GM13976 (cell line): ENCODE measurements around the gene FAM117A.

ENCODE experiments used
- DNase-seq: peaks from one replicate; pipeline ENCODE4 v3.0.0; 2012; ENCODE audit warnings: low spot score
- CTCF ChIP-seq: IDR thresholded peaks from 2 replicates; pipeline ENCODE4 v1.5.1; 2012; ENCODE audit warnings: borderline replicate concordance, mild to moderate bottlenecking; ENCODE audit not compliant: insufficient read depth; ENCODE audit errors: extremely low read depth, missing control alignments, control extremely low read depth
- in situ Hi-C: fragments of 300-500 bp; cut with MboI; formaldehyde crosslinking; loops from one replicate; pipeline ENCODE4 v1.12.0; 2022; ENCODE audit warnings: low sequenced_read_pairs, mixed read lengths, inconsistent platforms; ENCODE audit not compliant: unreplicated experiment

Gene FAM117A

GRCh38 chr17:49670641-49671040 is 93.3 kb downstream of the FAM117A start:
- no peak for TF ChIP-seq CTCF
- in situ Hi-C loops = no loop called here
- DNase-seq = no peak

GRCh38 chr17:49670002-49670401 is 93.9 kb downstream of the FAM117A start:
- DNase-seq = no peak
- no peak for TF ChIP-seq CTCF
- in situ Hi-C loops = no loop called here

GRCh38 chr17:49667854-49668253 is 96.1 kb downstream of the FAM117A start:
- no peak for DNase-seq
- no peak for TF ChIP-seq CTCF
- in situ Hi-C loops = no loop called here

- no peak for TF ChIP-seq CTCF
- in situ Hi-C loops = no loop called here
- no peak for DNase-seq
Observed at GRCh38 chr17:49664706-49665211, 99.2 kb downstream of the FAM117A start.
